Measurements from ENCODE around the gene THUMPD2.

- TF ChIP-seq CTCF (IDR thresholded peaks at IDR 0.05 in 4 of 5, conservative IDR thresholded peaks at IDR 0.05 in 1 of 5) (no peak), POLR2A (IDR thresholded peaks at IDR 0.05) (peak; percentile 49 to 65)
Observed at GRCh38 chr2:39778775-39779340, at the start of gene THUMPD2.

All from gastrocnemius medialis (tissue), 4 donors.